Left lung (tissue), 10 donors: ENCODE data around the gene CAPN11. TPM values are rescaled to one million over a fixed set of nuclear protein-coding genes. Genes with fewer than 3 reads are reported as not detected.
A peak's percentile ranks its signal among the peaks of the same experiment; 100 is the strongest.

Experiments used
- ATAC-seq: fragments of 200-7000 bp; cut with Tn5 transposase; one replicate; pipeline ENCODE4 v1.9.1; 2020; ENCODE audit warnings: moderate library complexity
- DNase-seq, 4 donors: peaks; one replicate each; pipeline ENCODE4 v3.0.0-alpha.2; 2013 to 2020
- H3K27ac ChIP-seq, 2 donors: fragments of 200-600 bp; sonication (generic) in 1 of 2; one replicate each; pipeline versions ENCODE4 v1.5.0 to v1.8.0; 2020 to 2021
- H3K27me3 ChIP-seq, 2 donors: fragments of 200-600 bp; sonication (generic) in 1 of 2; one replicate each; pipeline versions ENCODE4 v1.5.0 to v1.8.0; 2020 to 2021
- H3K36me3 ChIP-seq, 2 donors: fragments of 200-600 bp; sonication (generic) in 1 of 2; one replicate each; pipeline versions ENCODE4 v1.5.0 to v1.8.0; 2020 to 2021
- H3K4me1 ChIP-seq, 2 donors: fragments of 200-600 bp; one replicate each; pipeline ENCODE4 v1.8.0; 2021
- H3K4me3 ChIP-seq, 2 donors: fragments of 200-600 bp; sonication (generic) in 1 of 2; one replicate each; pipeline versions ENCODE4 v1.5.0 to v1.8.0; 2020 to 2021; ENCODE audit warnings: mild to moderate bottlenecking in 1 of 2
- H3K9me3 ChIP-seq, 2 donors: fragments of 200-600 bp; sonication (generic) in 1 of 2; one replicate each; pipeline versions ENCODE4 v1.5.0 to v1.8.0; 2020 to 2021
- CTCF ChIP-seq, 2 donors: fragments of 200-600 bp; sonication (generic) in 1 of 2; IDR thresholded peaks; one replicate each; pipeline versions ENCODE4 v1.5.0 to v1.8.0; 2021; ENCODE audit warnings: antibody characterized with exemption in 2 of 2
- intact Hi-C, 2 donors: fragments of 100-400 bp; cut with DNase I; formaldehyde crosslinking; loops; one replicate each; pipeline versions ENCODE4 v1.11.2 to v1.14.2; 2022
- polyA plus RNA-seq, 6 donors: library from polyadenylated mRNA; unstranded; fragments of 120-200 nt; gene quantifications; one replicate each; pipeline ENCODE4 v1.2.1, GENCODE V29; 2013; ENCODE audit not compliant: insufficient read length in 6 of 6
- total RNA-seq, 2 donors: library from RNA; stranded (reverse); fragmentation: NEBNext Ultra II Directional; extraction: Animal tissue kit (Norgen Biotek cat#: 25700); gene quantifications; one replicate each; pipeline ENCODE4 v1.2.1, GENCODE V29; 2021
- donor health status: DM: no; HTN: yes; CAD: no.
- donor health status: DM: no; HTN: no; CAD: no.

Gene CAPN11
- total and polyA plus RNA-seq, 8 donors, result 0.10 to 0.29 (median 0.23) TPM; not detected in 1

GRCh38 chr6:44186635-44187025 lies 28.0 kb downstream of the CAPN11 start:
- no peak for DNase-seq
- H3K4me3 ChIP-seq, result no peak overlapping the region
- TF ChIP-seq CTCF (IDR thresholded peaks at IDR 0.05), result no peak
- H3K27me3 ChIP-seq, result no peaks in the 10 kb centered on the region
- no peak overlapping the region for H3K27ac ChIP-seq
- H3K9me3 ChIP-seq, result no peaks in the 10 kb centered on the region
- intact Hi-C loops, result no loop called here
- no peak for ATAC-seq
- H3K4me1 ChIP-seq, result no peaks in the 10 kb centered on the region
- no peaks in the 10 kb centered on the region for H3K36me3 ChIP-seq

GRCh38 chr6:44188819-44189218 lies 30.2 kb downstream of the CAPN11 start:
- intact Hi-C loops, result no loop called here
- no peak overlapping the region for H3K27ac ChIP-seq
- H3K27me3 ChIP-seq, result no peaks in the 10 kb centered on the region
- H3K4me3 ChIP-seq, result no peak overlapping the region
- no peaks in the 10 kb centered on the region for H3K9me3 ChIP-seq
- peaks cover 0 to 5% of the 10 kb centered on the region in 2 donors for H3K4me1 ChIP-seq
- TF ChIP-seq CTCF (IDR thresholded peaks at IDR 0.05), result no peak
- H3K36me3 ChIP-seq, result no peaks in the 10 kb centered on the region
- no peak for DNase-seq
- ATAC-seq, result no peak

- no peak overlapping the region for H3K4me3 ChIP-seq
- no peak for DNase-seq
- no peak for ATAC-seq
- H3K9me3 ChIP-seq, result no peaks in the 10 kb centered on the region
- intact Hi-C loops, result no loop called here
- no peaks in the 10 kb centered on the region for H3K36me3 ChIP-seq
- H3K27ac ChIP-seq, result no peak overlapping the region
- no peak for TF ChIP-seq CTCF (IDR thresholded peaks at IDR 0.05)
- H3K4me1 ChIP-seq, result peaks cover 0 to 5% of the 10 kb centered on the region in 2 donors
- H3K27me3 ChIP-seq, result no peaks in the 10 kb centered on the region
Observed at GRCh38 chr6:44189257-44189656, 30.6 kb downstream of the CAPN11 start.

- Histone ChIP-seq H3K27ac (no peak overlapping the region), H3K9me3 (no peaks in the 10 kb centered on the region), H3K4me1 (peaks cover 0 to 5% of the 10 kb centered on the region in 2 donors), H3K36me3 (no peaks in the 10 kb centered on the region), H3K4me3 (no peak overlapping the region), H3K27me3 (no peaks in the 10 kb centered on the region)
- intact Hi-C loops, result no loop called here
- ATAC-seq (no peak), DNase-seq (no peak)
- TF ChIP-seq CTCF (IDR thresholded peaks at IDR 0.05), result no peak
Observed at GRCh38 chr6:44190715-44191114, 32.1 kb downstream of the CAPN11 start.

GRCh38 chr6:44192428-44193041 lies 33.9 kb downstream of the CAPN11 start:
- peaks cover 0 to 5% of the 10 kb centered on the region in 2 donors for H3K4me1 ChIP-seq
- DNase-seq (peak in 1 of 4 donors; percentile 14), ATAC-seq (peak; percentile 94)
- H3K36me3 ChIP-seq, result no peaks in the 10 kb centered on the region
- H3K4me3 ChIP-seq, result peak overlapping the region in 1 of 2 donors; percentile 14
- no peak for TF ChIP-seq CTCF (IDR thresholded peaks at IDR 0.05)
- intact Hi-C loops, result no loop called here
- H3K9me3 ChIP-seq, result no peaks in the 10 kb centered on the region
- no peaks in the 10 kb centered on the region for H3K27me3 ChIP-seq
- H3K27ac ChIP-seq, result no peak overlapping the region
